Spinal cord (tissue), 10 donors: Measurements from ENCODE around the gene CSNK1E. TPM values are rescaled to one million over a fixed set of nuclear protein-coding genes. Genes with fewer than 3 reads are reported as not detected.
"Not testable (repeated sequence)": the region's sequence is repeated elsewhere in the genome, so short reads cannot be mapped to it uniquely, and the experiment has no call there.

Experiments used
- DNase-seq, 6 donors: peaks; one replicate each; pipeline versions ENCODE4 v3.0.0 to v3.0.0-alpha.2; 2013 to 2015; ENCODE audit warnings: low spot score in 6 of 6, low read depth in 4 of 6
- H3K27ac ChIP-seq: one replicate; pipeline ENCODE4 v1.5.1; 2013; ENCODE audit warnings: low read depth, low read length, control low read depth
- H3K27me3 ChIP-seq: one replicate; pipeline ENCODE4 v1.6.1; 2013; ENCODE audit warnings: low read length; ENCODE audit not compliant: control insufficient read depth, insufficient read depth
- H3K36me3 ChIP-seq: one replicate; pipeline ENCODE4 v1.6.1; 2013; ENCODE audit warnings: low read length; ENCODE audit not compliant: control insufficient read depth, insufficient read depth
- H3K4me1 ChIP-seq: one replicate; pipeline ENCODE4 v1.6.1; 2013; ENCODE audit warnings: low read length; ENCODE audit not compliant: control insufficient read depth, insufficient read depth
- H3K4me3 ChIP-seq: one replicate; pipeline ENCODE4 v1.5.1; 2013; ENCODE audit warnings: low read depth, low read length, control low read depth
- H3K9me3 ChIP-seq: one replicate; pipeline ENCODE4 v1.6.1; 2013; ENCODE audit warnings: low read length; ENCODE audit not compliant: control insufficient read depth, insufficient read depth
- WGBS: methylation state at CpG from one replicate; pipeline ENCODE4 v1.1.5; 2013; ENCODE audit warnings: missing lambda C conversion rate; ENCODE audit not compliant: insufficient coverage; 5-methylcytosine and 5-hydroxymethylcytosine counted together
- polyA plus RNA-seq, 2 donors: library from polyadenylated mRNA; unstranded; fragments of 120-200 nt; gene quantifications; one replicate each; pipeline ENCODE4 v1.2.1, GENCODE V29; 2013; ENCODE audit not compliant: insufficient read length in 2 of 2
- total RNA-seq, 2 donors: library from RNA; depleted of rRNA in 1 of 2; stranded (reverse); fragments of 120-200 nt in 1 of 2; fragments of >200 nt in 1 of 2; gene quantifications; one replicate each; pipeline versions ENCODE4 v1.2.3 to v1.2.4, GENCODE V29; 2013 to 2014
- donor health status: healthy.

The CSNK1E gene
- total and polyA plus RNA-seq, 4 donors, result 69.1 to 254 (median 170) TPM

- no peak for DNase-seq
These were observed 35.2 kb upstream of the CSNK1E start for GRCh38 chr22:38352436-38352835.

GRCh38 chr22:38350444-38351359 is 33.5 kb upstream of the CSNK1E start:
- Histone ChIP-seq H3K9me3 (no peaks in the 10 kb centered on the region), H3K36me3 (peaks cover 32% of the 10 kb centered on the region), H3K4me1 (peaks cover 20% of the 10 kb centered on the region), H3K4me3 (no peak overlapping the region), H3K27me3 (no peaks in the 10 kb centered on the region), H3K27ac (no peak overlapping the region)
- 93% methylated on average over 8 of the region's 9 CpGs for WGBS
- DNase-seq, result no peak

More at GRCh38 chr22:38352436-38352835, 35.2 kb upstream of the CSNK1E start:
- no peaks in the 10 kb centered on the region for H3K27me3 ChIP-seq
- peaks cover 5% of the 10 kb centered on the region for H3K4me1 ChIP-seq
- 91% methylated on average over 4 of the region's 4 CpGs for WGBS
- H3K4me3 ChIP-seq, result no peak overlapping the region
- no peaks in the 10 kb centered on the region for H3K9me3 ChIP-seq
- H3K36me3 ChIP-seq, result peaks cover 29% of the 10 kb centered on the region
- no peak overlapping the region for H3K27ac ChIP-seq

- Histone ChIP-seq H3K27ac (no peak overlapping the region), H3K9me3 (no peaks in the 10 kb centered on the region), H3K4me1 (peaks cover 22% of the 10 kb centered on the region), H3K4me3 (no peak overlapping the region), H3K27me3 (no peaks in the 10 kb centered on the region), H3K36me3 (peaks cover 23% of the 10 kb centered on the region)
- no peak for DNase-seq
- 80% methylated on average over 11 of the region's 14 CpGs for WGBS
These were observed 31.7 kb upstream of the CSNK1E start for GRCh38 chr22:38348751-38349496.

- Histone ChIP-seq H3K4me3 (no peak overlapping the region), H3K36me3 (peaks cover 17% of the 10 kb centered on the region), H3K9me3 (no peaks in the 10 kb centered on the region), H3K4me1 (peaks cover 20% of the 10 kb centered on the region), H3K27ac (no peak overlapping the region), H3K27me3 (no peaks in the 10 kb centered on the region)
- no peak for DNase-seq
- WGBS, result 86% methylated on average over 11 of the region's 14 CpGs
These were observed 30.9 kb upstream of the CSNK1E start for GRCh38 chr22:38347944-38348750.

- 73% methylated on average over 14 of the region's 15 CpGs for WGBS
- H3K36me3 ChIP-seq, result peaks cover 17% of the 10 kb centered on the region
- H3K27me3 ChIP-seq, result no peaks in the 10 kb centered on the region
- no peak for DNase-seq
- H3K9me3 ChIP-seq, result no peaks in the 10 kb centered on the region
- H3K4me3 ChIP-seq, result no peak overlapping the region
- peaks cover 17% of the 10 kb centered on the region for H3K4me1 ChIP-seq
- no peak overlapping the region for H3K27ac ChIP-seq
These were observed 30.1 kb upstream of the CSNK1E start for GRCh38 chr22:38347181-38347943.

GRCh38 chr22:38346506-38346905 is 29.3 kb upstream of the CSNK1E start:
- Histone ChIP-seq H3K4me3 (no peak overlapping the region), H3K27ac (no peak overlapping the region), H3K9me3 (no peaks in the 10 kb centered on the region), H3K36me3 (peaks cover 12% of the 10 kb centered on the region), H3K4me1 (peaks cover 17% of the 10 kb centered on the region), H3K27me3 (no peaks in the 10 kb centered on the region)
- WGBS, result 59% methylated on average over 13 of the region's 14 CpGs
- no peak for DNase-seq

GRCh38 chr22:38345782-38346181 is 28.5 kb upstream of the CSNK1E start:
- no peak for DNase-seq
- WGBS, result 13% methylated on average over 3 of the region's 6 CpGs
- no peak overlapping the region for H3K4me3 ChIP-seq
- H3K27ac ChIP-seq, result no peak overlapping the region
- peaks cover 6% of the 10 kb centered on the region for H3K36me3 ChIP-seq
- H3K4me1 ChIP-seq, result peaks cover 17% of the 10 kb centered on the region
- H3K9me3 ChIP-seq, result no peaks in the 10 kb centered on the region
- no peaks in the 10 kb centered on the region for H3K27me3 ChIP-seq

- not testable (repeated sequence) for DNase-seq, H3K27me3 ChIP-seq, H3K36me3 ChIP-seq, H3K27ac ChIP-seq, H3K9me3 ChIP-seq, H3K4me1 ChIP-seq, H3K4me3 ChIP-seq
- 86% methylated on average over 1 of the region's 6 CpGs for WGBS
These were observed 22.7 kb upstream of the CSNK1E start for GRCh38 chr22:38339893-38340292.
